Heart left ventricle (tissue), 13 donors: ENCODE results near the gene ZNF575.

ENCODE experiments used
- POLR2A ChIP-seq, 2 donors: fragments of 450-650 bp; IDR thresholded peaks; one replicate each; pipeline ENCODE4 v1.6.1; 2017; ENCODE audit warnings: antibody characterized with exemption in 2 of 2, mild to moderate bottlenecking in 2 of 2, moderate library complexity in 2 of 2
- TF ChIP-seq, protein P1 (sequence below), 12 donors: fragments of 200-600 bp; sonication (generic) in 4 of 12; IDR thresholded peaks; one replicate each; pipeline versions ENCODE4 v1.5.0 to v1.8.0; 2018 to 2022; ENCODE audit warnings: antibody characterized with exemption in 12 of 12, mild to moderate bottlenecking in 5 of 12
- donor health status: ischemic (EF 13 %, LVEDD 7.1; RV severe dilation, severe dysfunction).
- donor health status: DM: no; HTN: yes; CAD: no.
- donor health status: DM: no; HTN: no; CAD: no.
- donor health status: ischemic (EF 25% LVEDD 6.9; RV normal size, moderate dysfunction).
- donor health status: ischemic (EF 25% LVEDD 5.7; RV mildly dilated, moderate dysfunction).
- donor health status: ischemic (EF 35%, LVEDD 5.7; RV mildly dilated, moderate dysfunction).
- donor health status: nonischemic (EF 11% LVEDD 7.7; RV severe dilation, severe dysfunction).
- donor health status: DM: yes; HTN: yes; CAD: no.
- donor health status: PGD.
- donor health status: ischemic (EF 29% LVEDD 5.4; RV normal size, mild dysfunction).
- donor health status: nonischemic (EF 23%, LVEDD 6.1; RV moderate dilation, normal function).

DNA sequence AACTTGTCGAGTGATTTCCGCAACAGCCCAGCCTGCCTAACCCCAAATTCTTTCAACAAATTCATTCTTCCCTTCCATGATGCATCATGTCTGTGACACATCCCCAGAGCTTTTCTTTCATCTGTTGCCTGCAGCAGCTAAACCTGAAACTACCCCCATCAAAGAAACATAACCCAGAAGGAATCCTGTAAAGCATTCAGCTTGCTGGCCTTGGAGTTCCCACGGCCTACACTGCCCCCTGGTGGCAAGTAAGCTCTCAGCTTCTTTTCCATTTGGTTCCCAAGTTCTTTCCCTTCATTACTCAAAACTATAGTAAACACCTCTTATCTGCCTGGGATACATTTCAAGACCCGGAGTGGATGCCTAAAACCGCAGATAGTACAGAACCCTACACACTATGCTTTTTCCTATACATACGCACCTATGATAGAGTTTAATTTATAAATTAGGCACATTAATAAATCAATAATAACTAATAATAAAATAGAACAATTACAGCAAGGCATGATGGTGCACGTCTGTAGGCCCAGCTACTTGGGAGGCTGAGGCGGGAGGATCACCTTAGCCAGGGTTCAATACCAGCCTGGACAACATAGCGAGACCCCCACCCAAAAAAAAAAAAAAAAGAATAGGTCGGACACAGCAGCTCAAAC is 13.4 kb upstream of the ZNF575 start:
- TF ChIP-seq, protein P1, sequence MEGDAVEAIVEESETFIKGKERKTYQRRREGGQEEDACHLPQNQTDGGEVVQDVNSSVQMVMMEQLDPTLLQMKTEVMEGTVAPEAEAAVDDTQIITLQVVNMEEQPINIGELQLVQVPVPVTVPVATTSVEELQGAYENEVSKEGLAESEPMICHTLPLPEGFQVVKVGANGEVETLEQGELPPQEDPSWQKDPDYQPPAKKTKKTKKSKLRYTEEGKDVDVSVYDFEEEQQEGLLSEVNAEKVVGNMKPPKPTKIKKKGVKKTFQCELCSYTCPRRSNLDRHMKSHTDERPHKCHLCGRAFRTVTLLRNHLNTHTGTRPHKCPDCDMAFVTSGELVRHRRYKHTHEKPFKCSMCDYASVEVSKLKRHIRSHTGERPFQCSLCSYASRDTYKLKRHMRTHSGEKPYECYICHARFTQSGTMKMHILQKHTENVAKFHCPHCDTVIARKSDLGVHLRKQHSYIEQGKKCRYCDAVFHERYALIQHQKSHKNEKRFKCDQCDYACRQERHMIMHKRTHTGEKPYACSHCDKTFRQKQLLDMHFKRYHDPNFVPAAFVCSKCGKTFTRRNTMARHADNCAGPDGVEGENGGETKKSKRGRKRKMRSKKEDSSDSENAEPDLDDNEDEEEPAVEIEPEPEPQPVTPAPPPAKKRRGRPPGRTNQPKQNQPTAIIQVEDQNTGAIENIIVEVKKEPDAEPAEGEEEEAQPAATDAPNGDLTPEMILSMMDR (IDR thresholded peaks at IDR 0.05), result peak; percentile 82 to 96 (median 90)
- TF ChIP-seq POLR2A (IDR thresholded peaks at IDR 0.05), result no peak
